NCI-H2196 treated with DMSO at 0.1 percent for 48 hours (cell line): ENCODE measurements around the gene NQO2.
A peak's percentile ranks its signal among the peaks of the same experiment; 100 is the strongest.

Experiments used
- DNase-seq: peaks from one replicate; lab custom pipeline; 2025; ENCODE audit not compliant: unreplicated experiment; lab: John Stamatoyannopoulos, UW

The NQO2 gene

GRCh38 chr6:2999618-3000557, at the start of gene NQO2:
Gene NQO2 (plus strand): TSS chr6:2999894. CDS start chr6:3006553, 6,659 bp downstream.
- peak; percentile 84 for DNase-seq

GRCh38 chr6:2950713-2951112, 49.0 kb upstream of the NQO2 start:
- no peak for DNase-seq

DNA sequence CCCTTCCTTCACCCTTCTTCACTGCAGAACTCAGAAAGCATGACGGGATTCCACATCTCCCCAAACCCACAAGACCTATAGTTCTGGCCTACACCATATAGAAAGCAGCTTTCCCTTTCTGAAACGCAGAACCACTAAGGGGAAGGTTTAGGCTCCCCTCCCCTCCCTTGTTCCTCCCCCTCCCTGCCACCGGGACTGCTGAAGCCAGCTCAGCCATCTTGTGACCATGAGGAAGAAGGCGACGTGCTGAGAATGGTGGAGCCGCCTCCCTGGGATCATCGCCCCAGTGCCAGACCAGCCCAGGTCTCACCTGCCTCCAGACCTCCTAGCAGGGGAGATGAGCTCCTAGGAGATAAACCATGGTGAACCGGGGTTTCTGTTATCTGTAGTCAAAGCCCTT, 48.0 kb upstream of the NQO2 start:
- DNase-seq: no peak

- DNase-seq: no peak
Observed at GRCh38 chr6:2952557-2953095, 47.1 kb upstream of the NQO2 start.

DNA sequence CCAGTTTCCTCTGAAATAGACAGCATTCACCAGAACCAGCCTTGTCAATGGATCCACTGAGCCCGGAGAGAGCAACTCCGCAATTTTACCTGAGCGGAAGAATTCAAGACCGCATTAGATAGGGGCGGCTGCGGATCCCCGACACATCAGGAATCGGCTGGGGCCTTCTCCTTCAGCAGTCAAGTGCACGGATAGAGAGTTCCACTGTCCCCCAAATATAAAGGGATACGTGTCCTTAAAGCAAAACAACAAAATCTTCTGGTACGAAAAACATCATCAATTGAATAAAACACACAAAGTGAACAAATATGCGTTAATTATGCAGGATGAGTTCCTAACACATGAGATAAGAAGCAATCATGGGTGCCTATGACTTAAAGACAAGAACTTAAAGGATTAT, 46.6 kb upstream of the NQO2 start:
- DNase-seq: no peak

GRCh38 chr6:2956930-2957685, 42.6 kb upstream of the NQO2 start:
- no peak for DNase-seq

GRCh38 chr6:2957696-2958330, 41.9 kb upstream of the NQO2 start:
- no peak for DNase-seq

DNA sequence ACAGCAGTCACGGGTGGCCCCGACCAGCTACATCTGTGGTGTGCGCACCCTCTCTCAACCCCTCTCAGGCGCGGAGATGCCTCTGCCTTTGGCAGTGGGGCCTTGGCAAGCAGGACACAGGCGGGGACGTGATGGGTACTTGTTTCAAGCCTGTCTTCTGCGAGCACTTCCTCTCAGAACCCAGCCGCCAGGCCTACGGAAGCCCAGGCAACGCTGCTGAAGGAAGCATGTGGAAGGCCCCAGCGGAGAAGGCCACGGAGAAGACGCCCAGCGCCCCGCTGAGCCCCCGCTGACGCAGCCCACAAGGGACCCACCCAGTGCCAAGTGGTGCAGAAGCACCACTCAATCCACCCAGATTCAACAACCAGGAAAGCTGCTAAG, 41.4 kb upstream of the NQO2 start:
- DNase-seq: no peak

GRCh38 chr6:2958776-2959175, 40.9 kb upstream of the NQO2 start:
- no peak for DNase-seq

DNA sequence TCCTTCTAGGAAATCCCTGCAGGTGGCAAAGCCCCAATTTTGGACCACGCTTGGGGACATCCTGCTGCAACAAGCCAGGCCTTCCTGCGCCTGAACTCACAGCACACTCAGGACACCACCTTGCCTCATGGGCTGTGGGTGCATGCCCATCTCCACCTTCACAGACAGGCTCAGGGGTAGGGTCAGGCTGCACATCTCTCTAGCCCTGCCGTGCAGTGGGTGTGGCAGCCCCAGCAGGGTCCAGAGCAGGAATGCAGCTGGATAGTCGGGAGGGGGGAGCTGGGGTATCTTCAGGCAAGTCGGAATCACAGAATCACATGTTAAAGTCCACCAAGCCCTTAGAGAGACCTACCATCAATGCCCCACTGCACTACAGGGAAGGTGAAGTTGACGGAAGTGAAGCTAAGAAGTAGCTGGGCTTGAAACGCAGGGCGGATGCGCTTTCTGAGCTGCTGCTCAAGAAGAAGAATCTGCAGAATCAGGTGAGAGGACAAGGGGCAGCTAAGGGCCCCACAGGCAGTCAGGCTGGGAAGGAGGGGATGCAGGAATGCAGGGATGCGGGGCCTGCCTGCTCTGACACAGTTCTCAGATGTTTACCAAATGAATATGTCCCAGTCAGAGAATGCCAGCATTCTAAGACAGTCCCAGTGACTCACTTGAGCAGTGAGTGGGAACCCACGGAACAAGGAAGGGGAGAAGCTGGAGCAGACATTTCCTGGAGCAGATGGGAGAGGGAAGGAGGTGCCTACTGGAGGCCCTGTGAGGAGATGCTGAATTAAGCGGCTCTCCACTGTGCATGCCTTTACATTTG, 39.6 kb upstream of the NQO2 start:
- no peak for DNase-seq

GRCh38 chr6:2960935-2961334, 38.8 kb upstream of the NQO2 start:
- no peak for DNase-seq

DNA sequence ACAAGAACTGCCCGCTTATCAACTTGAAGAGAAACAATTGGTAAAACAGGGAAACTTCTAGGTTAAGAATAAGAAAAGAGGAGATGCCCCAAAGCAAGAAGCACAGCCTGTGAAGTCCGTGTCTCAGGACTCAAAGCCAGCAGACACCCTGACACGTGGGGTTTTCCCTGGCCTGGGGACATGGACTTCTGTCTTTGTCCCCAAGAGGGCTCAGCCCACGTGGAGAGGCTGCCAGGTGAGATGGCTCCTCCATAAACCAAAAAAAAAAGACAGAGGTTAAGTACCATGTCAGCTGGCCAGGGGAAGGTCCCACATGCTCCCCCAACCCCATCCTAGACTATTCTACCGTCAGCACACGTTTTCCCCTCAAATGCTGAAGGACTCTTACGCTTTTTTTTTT, 38.2 kb upstream of the NQO2 start:
- no peak for DNase-seq

GRCh38 chr6:2962004-2962403, 37.7 kb upstream of the NQO2 start:
- no peak for DNase-seq

DNA sequence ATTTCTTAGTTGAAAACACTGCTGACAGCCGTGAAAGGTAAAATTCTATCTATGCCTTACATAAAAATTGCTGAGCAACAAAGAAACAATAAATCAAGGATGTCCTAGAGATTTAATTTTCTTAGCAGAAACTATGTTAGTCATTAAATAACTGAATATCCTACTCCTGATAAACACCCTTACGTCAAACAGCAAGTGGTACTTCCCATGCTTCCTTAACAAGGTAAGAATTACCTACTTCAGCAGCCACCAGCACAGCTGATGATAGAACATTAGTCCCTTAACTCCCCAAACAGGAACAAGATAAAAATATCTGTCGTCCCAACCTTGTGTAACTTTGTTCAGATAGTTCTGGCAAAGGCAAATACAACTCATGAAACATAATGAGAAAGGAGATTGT, 37.1 kb upstream of the NQO2 start:
- DNase-seq: no peak

DNA sequence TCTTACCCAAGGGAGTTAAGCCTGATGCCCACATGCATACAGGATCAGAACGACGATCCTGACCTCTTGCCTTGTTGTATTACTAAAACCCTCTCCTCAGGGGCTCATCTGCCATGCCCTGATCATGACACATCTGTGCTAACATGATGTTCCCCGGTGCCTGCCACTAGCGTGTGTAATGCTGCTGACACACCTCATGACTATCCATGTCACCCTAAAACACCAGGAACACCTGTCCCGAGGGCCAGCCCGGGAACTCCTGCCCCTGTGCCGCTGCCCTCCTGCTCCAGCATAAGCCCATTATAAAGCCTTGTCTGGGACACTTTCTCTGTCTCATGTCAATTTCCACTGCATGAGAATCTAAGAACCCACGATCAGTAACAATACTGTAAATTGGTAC, 35.9 kb upstream of the NQO2 start:
- no peak for DNase-seq

DNA sequence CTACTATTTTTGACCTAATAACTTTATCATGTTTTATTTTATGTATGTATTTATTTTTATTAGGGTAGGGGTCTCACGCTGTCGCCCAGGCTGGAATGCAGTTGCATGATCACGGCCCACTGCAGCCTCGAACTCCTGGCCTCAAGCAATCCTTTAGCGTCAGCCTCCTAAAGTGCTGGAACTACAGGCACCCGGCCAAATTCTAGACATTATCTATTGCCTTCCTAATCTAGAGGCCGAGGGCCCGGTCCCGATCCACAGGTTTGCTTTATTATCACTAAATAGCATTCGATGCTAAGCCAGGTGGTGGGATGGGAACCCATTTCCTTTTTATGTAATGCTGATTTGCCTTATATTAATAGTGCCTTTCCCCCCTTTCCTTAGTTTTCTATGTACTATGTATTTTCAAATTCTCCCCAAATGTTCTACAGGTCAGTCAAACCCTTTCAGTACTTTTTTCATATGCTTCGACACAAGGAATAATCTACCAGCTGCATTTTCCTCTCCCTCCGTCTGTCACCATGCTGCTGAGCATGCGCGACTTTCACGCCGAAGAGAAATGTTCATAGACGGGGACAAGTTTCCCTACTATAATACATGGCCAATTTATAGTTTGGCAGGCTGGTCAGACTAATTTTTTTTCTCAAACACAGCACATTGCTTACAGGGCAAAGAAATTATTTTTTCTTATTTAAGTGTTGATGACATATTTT, 34.7 kb upstream of the NQO2 start:
- no peak for DNase-seq

DNA sequence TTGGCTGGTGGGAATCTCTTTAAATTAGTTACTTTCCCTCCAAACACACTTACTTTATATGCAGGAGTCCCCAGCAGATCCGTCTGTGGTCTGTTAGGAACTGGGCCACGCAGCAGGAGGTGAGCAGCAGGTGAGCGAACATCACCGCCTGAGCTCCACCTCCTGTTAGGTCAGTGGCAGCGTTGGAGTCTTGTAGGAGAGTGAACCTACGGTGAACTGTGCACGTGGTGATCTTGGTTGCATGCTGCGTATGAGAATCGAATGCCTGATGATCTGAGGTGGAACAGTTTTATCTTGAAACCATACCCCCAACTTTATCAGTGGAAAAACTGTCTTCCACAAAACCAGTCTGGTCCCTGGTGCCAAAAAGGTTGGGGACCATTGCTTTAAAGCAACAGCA, 33.3 kb upstream of the NQO2 start:
- no peak for DNase-seq

DNA sequence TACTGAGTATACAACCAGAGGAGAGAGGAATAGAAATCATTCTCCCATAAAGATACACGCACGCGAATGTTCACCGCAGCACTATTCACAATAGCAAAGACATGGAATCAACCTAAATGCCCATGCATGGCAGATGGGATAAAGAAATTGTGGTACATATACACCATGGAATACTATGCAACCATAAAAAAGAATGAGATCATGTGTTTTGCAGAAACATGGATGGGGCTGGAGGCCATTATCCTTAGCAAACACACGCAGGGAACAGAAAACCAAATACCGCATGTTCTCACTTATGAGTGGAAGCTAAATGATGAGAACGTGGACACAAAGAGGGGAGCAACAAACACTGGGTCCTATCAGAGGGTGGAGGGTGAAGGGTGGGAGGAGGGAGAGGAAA, 31.8 kb upstream of the NQO2 start:
- no peak for DNase-seq

DNA sequence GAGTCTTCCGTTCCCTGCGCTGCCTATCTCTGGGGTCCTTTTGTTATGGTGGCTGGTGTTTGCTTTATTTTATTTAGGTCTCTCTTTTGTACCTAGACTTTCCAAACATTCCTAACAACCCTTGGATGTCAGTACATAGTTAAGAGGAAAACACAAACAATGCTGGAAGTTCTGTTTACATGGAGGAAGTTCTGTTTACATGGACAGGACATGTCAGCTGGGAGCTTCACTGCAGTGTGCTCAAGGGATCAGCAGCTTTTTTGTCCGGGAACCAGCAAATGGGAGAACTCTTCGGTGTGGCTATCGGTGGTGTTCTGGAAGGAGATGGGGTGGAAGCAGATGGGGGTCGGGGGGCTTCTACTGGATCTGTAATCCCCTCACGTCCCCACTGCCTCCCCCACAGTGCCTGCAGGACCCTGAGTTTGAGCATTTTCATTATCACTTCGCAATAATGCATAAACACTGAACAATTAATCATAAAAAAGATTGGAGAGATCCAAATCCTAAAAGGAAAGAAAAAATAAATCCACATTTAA, 31.0 kb upstream of the NQO2 start:
- DNase-seq: no peak

DNA sequence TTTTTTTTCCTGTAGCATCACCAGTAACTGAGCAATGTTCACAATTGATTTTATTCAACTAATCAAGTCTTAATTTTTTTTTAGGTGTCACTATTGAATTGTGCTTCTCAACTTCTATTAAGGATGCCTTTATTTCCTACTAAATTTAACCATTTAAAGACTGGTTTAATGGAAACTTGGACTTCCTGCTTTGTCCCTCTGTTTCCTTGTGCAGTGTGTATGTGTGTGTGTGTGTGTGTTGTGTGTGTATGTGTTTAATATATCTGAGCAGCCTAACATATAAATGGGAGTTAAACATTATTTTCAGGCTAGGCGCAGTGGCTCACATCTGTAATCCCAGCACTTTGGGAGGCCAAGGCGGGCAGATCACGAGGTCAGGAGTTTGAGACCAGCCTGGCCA, 30.1 kb upstream of the NQO2 start:
- no peak for DNase-seq
